WERI-Rb-1 (cell line): ENCODE data around the gene BAG1.

Experiments used
- DNase-seq: peaks from one replicate; pipeline ENCODE4 v3.0.0-alpha.2; 2020
- H3K27ac ChIP-seq: fragments of 250-450 bp; sonication (Bioruptor Pico); 2 replicates; pipeline ENCODE4 v1.5.1; 2020; ENCODE audit warnings: mild to moderate bottlenecking, moderate library complexity
- H3K27me3 ChIP-seq: fragments of 250-450 bp; sonication (Bioruptor Pico); 2 replicates; pipeline ENCODE4 v1.5.1; 2021; ENCODE audit warnings: mild to moderate bottlenecking, low read depth, moderate library complexity; ENCODE audit not compliant: insufficient read depth, severe bottlenecking
- H3K36me3 ChIP-seq: fragments of 250-450 bp; sonication (Bioruptor Pico); 2 replicates; pipeline ENCODE4 v1.5.1; 2020; ENCODE audit warnings: mild to moderate bottlenecking, moderate library complexity
- H3K4me3 ChIP-seq: 2 replicates; pipeline ENCODE4 v1.5.1; 2011; ENCODE audit warnings: low read depth, mild to moderate bottlenecking, control low read depth, low read length
- H3K9me3 ChIP-seq: fragments of 250-450 bp; sonication (Bioruptor Pico); 2 replicates; pipeline ENCODE4 v1.5.1; 2021; ENCODE audit warnings: mild to moderate bottlenecking, moderate library complexity; ENCODE audit not compliant: severe bottlenecking
- CTCF ChIP-seq: IDR thresholded peaks from 2 replicates; pipeline ENCODE4 v1.5.1; 2011; ENCODE audit warnings: low read depth, mild to moderate bottlenecking, control low read depth, inconsistent platforms, low read length

The BAG1 gene

GRCh38 chr9:33288828-33289483 lies 24.4 kb upstream of the BAG1 start:
- peak overlapping the region; percentile 95 for H3K27ac ChIP-seq
- no peak for TF ChIP-seq CTCF
- H3K27me3 ChIP-seq: no peaks in the 10 kb centered on the region
- peaks cover 20% of the 10 kb centered on the region for H3K36me3 ChIP-seq
- no peaks in the 10 kb centered on the region for H3K9me3 ChIP-seq
- peak overlapping the region; percentile 71 for H3K4me3 ChIP-seq
- DNase-seq: no peak

- no peak for DNase-seq
- Histone ChIP-seq H3K9me3 (no peaks in the 10 kb centered on the region), H3K4me3 (no peak overlapping the region), H3K36me3 (peaks cover 16% of the 10 kb centered on the region), H3K27ac (no peak overlapping the region), H3K27me3 (no peaks in the 10 kb centered on the region)
- TF ChIP-seq CTCF: no peak
These were observed 23.7 kb upstream of the BAG1 start for GRCh38 chr9:33288235-33288634.

- Histone ChIP-seq H3K27me3 (no peaks in the 10 kb centered on the region), H3K4me3 (no peak overlapping the region), H3K9me3 (no peaks in the 10 kb centered on the region), H3K36me3 (peaks cover 12% of the 10 kb centered on the region), H3K27ac (no peak overlapping the region)
- DNase-seq: peak; percentile 49
- peak; percentile 67 for TF ChIP-seq CTCF
These were observed 22.6 kb upstream of the BAG1 start for GRCh38 chr9:33287087-33287490.

- Histone ChIP-seq H3K27ac (no peak overlapping the region), H3K4me3 (no peak overlapping the region), H3K36me3 (peaks cover 17% of the 10 kb centered on the region; the same call in 1 of the 2 replicates), H3K27me3 (no peaks in the 10 kb centered on the region), H3K9me3 (no peaks in the 10 kb centered on the region)
- no peak for DNase-seq
- no peak for TF ChIP-seq CTCF
These were observed 21.0 kb upstream of the BAG1 start for GRCh38 chr9:33285502-33285901.

- Histone ChIP-seq H3K9me3 (no peaks in the 10 kb centered on the region), H3K36me3 (peaks cover 71% of the 10 kb centered on the region), H3K4me3 (no peak overlapping the region), H3K27ac (no peak overlapping the region), H3K27me3 (no peaks in the 10 kb centered on the region)
- no peak for DNase-seq
- TF ChIP-seq CTCF: no peak
These were observed 13.0 kb upstream of the BAG1 start for GRCh38 chr9:33277484-33277883.

GRCh38 chr9:33273972-33274328 lies 9.4 kb upstream of the BAG1 start:
- no peak for TF ChIP-seq CTCF
- peaks cover 71% of the 10 kb centered on the region for H3K36me3 ChIP-seq
- no peak overlapping the region for H3K27ac ChIP-seq
- no peaks in the 10 kb centered on the region for H3K9me3 ChIP-seq
- no peak overlapping the region for H3K4me3 ChIP-seq
- no peaks in the 10 kb centered on the region for H3K27me3 ChIP-seq
- no peak for DNase-seq
